HCT116 (cell line): ENCODE measurements around the gene C10orf53. TPM values are rescaled to one million over a fixed set of nuclear protein-coding genes. Genes with fewer than 3 reads are reported as not detected.

Source experiments
- ATAC-seq: fragments of 200-7000 bp; cut with Tn5 transposase; 2 replicates; pipeline ENCODE4 v1.9.1; 2020; ENCODE audit warnings: mild to moderate bottlenecking, moderate library complexity
- BruUV-seq: library from RNA; stranded (reverse); fragments of 400-500 nt; replicated peaks from 2 replicates; lab custom pipeline; 2021; lab: Mats Ljungman, UMichigan
- CTCF ChIA-PET: fragments of 300-600 bp; sonication (Branson Sonifier 250); formaldehyde crosslinking; loops from one replicate; lab custom pipeline; 2021; ENCODE audit warnings: antibody characterized with exemption; lab: Charles Lee
- POLR2A ChIA-PET: fragments of 300-600, 350-600 bp; sonication (Branson Sonifier 250); formaldehyde crosslinking; loops from one replicate; lab custom pipeline; 2021; ENCODE audit warnings: antibody characterized with exemption; lab: Charles Lee
- RAD21 ChIA-PET, 2 experiments: fragments of 300-600 bp; sonication (Branson Sonifier 250); formaldehyde crosslinking; loops; one replicate each; lab custom pipeline; 2023; ENCODE audit warnings: low total read pairs in 2 of 2; ENCODE audit not compliant: uncharacterized antibody in 2 of 2, unreplicated experiment in 2 of 2, low non-redundant PET in 1 of 2; lab: Charles Lee
- DNase-seq: peaks from one replicate; pipeline ENCODE4 v3.0.0-alpha.2; 2010; ENCODE audit warnings: low read depth, low spot score
- H2AFZ ChIP-seq: fragments of 200-600 bp; shearing (Covaris generic), sonication (generic); 2 replicates; pipeline ENCODE4 v1.6.1; 2017; ENCODE audit warnings: low read depth, mixed run types, mixed read lengths, antibody characterized with exemption, low read length; ENCODE audit not compliant: poor library complexity, severe bottlenecking
- H3K27ac ChIP-seq: 2 replicates; pipeline ENCODE4 v1.5.1; 2012; ENCODE audit warnings: low read depth, low read length
- H3K27me3 ChIP-seq: fragments of 200-600 bp; sonication (generic); 2 replicates; pipeline ENCODE4 v1.6.1; 2016; ENCODE audit warnings: mixed run types, low read length, mixed read lengths; ENCODE audit not compliant: insufficient read depth
- H3K36me3 ChIP-seq, 2 experiments: fragments of 200-500 bp in 1 of 2; fragments of 200-600 bp in 1 of 2; sonication (Bioruptor generic) in 1 of 2; sonication (generic) in 1 of 2; 2 replicates each; pipeline versions ENCODE4 v1.5.1 to v1.6.1; 2014 to 2016; ENCODE audit warnings: low read length in 2 of 2, inconsistent platforms in 1 of 2, mixed read lengths in 1 of 2, mixed run types in 1 of 2; ENCODE audit not compliant: insufficient read depth in 2 of 2, control insufficient read depth in 1 of 2
- H3K4me1 ChIP-seq, 2 experiments: fragments of 200-600 bp in 1 of 2; sonication (generic) in 1 of 2; 2 replicates each; pipeline versions ENCODE4 v1.5.1 to v1.6.1; 2012 to 2017; ENCODE audit warnings: low read length in 2 of 2, inconsistent platforms in 1 of 2, mild to moderate bottlenecking in 1 of 2, mixed read lengths in 1 of 2, mixed run types in 1 of 2, moderate library complexity in 1 of 2; ENCODE audit not compliant: insufficient read depth in 2 of 2, control insufficient read depth in 1 of 2
- H3K4me2 ChIP-seq: fragments of 200-600 bp; sonication (generic); 2 replicates; pipeline ENCODE4 v1.6.1; 2017; ENCODE audit warnings: mixed run types, low read length, mixed read lengths
- H3K4me3 ChIP-seq, 2 experiments: fragments of 200-600 bp in 1 of 2; sonication (generic) in 1 of 2; replicated peaks in 1 of 2; 2 replicates each; pipeline ENCODE4 v1.5.1; 2011 to 2016; ENCODE audit warnings: low read length in 2 of 2, control low read depth in 1 of 2, low read depth in 1 of 2, mild to moderate bottlenecking in 1 of 2, mixed read lengths in 1 of 2, mixed run types in 1 of 2
- H3K79me2 ChIP-seq: fragments of 200-600 bp; sonication (generic); 2 replicates; pipeline ENCODE4 v1.6.1; 2017; ENCODE audit warnings: mild to moderate bottlenecking, mixed run types, low read length, moderate library complexity, mixed read lengths; ENCODE audit not compliant: insufficient read depth
- H3K9ac ChIP-seq: fragments of 200-600 bp; sonication (generic); 2 replicates; pipeline ENCODE4 v1.6.1; 2016; ENCODE audit warnings: low read length, mixed read lengths
- H3K9me2 ChIP-seq: fragments of 200-600 bp; sonication (generic), shearing (Covaris generic); 2 replicates; pipeline ENCODE4 v1.6.1; 2017; ENCODE audit warnings: mixed run types, mild to moderate bottlenecking, moderate library complexity; ENCODE audit not compliant: insufficient read depth
- H3K9me3 ChIP-seq, 2 experiments: fragments of 200-500 bp in 1 of 2; fragments of 200-600 bp in 1 of 2; sonication (Bioruptor generic) in 1 of 2; sonication (generic) in 1 of 2; 2 replicates each; pipeline ENCODE4 v1.6.1; 2014 to 2017; ENCODE audit warnings: low read length in 2 of 2, mixed read lengths in 2 of 2, inconsistent platforms in 1 of 2, low read depth in 1 of 2, mild to moderate bottlenecking in 1 of 2, mixed run types in 1 of 2, moderate library complexity in 1 of 2; ENCODE audit not compliant: control insufficient read depth in 1 of 2, insufficient read depth in 1 of 2
- H4K20me1 ChIP-seq: fragments of 200-600 bp; sonication (generic), shearing (Covaris generic); 2 replicates; pipeline ENCODE4 v1.6.1; 2017; ENCODE audit warnings: mixed run types, mild to moderate bottlenecking, moderate library complexity; ENCODE audit not compliant: insufficient read depth
- CBX3 ChIP-seq: IDR thresholded peaks from 2 replicates; pipeline ENCODE4 v1.6.1; 2012; ENCODE audit warnings: low read depth
- EGR1 ChIP-seq: IDR thresholded peaks from 2 replicates; pipeline ENCODE4 v1.6.1; 2012; ENCODE audit warnings: low read depth
- ELF1 ChIP-seq: IDR thresholded peaks from 2 replicates; pipeline ENCODE4 v1.6.1; 2012; ENCODE audit warnings: low read depth, borderline replicate concordance
- EZH2phosphoT487 ChIP-seq: fragments of 200-600 bp; IDR thresholded peaks from 2 replicates; pipeline ENCODE4 v1.6.1; 2018; ENCODE audit warnings: antibody characterized with exemption, borderline replicate concordance
- SIN3A ChIP-seq: IDR thresholded peaks from 2 replicates; pipeline ENCODE4 v1.6.1; 2012; ENCODE audit warnings: low read depth
- SP1 ChIP-seq: IDR thresholded peaks from 2 replicates; pipeline ENCODE4 v1.6.1; 2012; ENCODE audit warnings: low read depth
- TCF7L2 ChIP-seq: IDR thresholded peaks from 2 replicates; pipeline ENCODE4 v1.7.0; 2011; ENCODE audit warnings: borderline replicate concordance, inconsistent platforms; ENCODE audit not compliant: insufficient read depth, insufficient read length; ENCODE audit errors: extremely low read depth
- ZFX ChIP-seq: fragments of 450-650 bp; IDR thresholded peaks from 2 replicates; pipeline ENCODE4 v1.6.1; 2017
- ZNF274 ChIP-seq: fragments of 200-500 bp; sonication (Bioruptor generic); IDR thresholded peaks from 2 replicates; pipeline ENCODE4 v1.6.1; 2014; ENCODE audit warnings: mild to moderate bottlenecking, low read depth, low read length, inconsistent platforms
- intact Hi-C: fragments of 100-400 bp; cut with micrococcal nuclease; formaldehyde crosslinking; loops from 2 replicates; pipeline ENCODE4 v1.10.0; 2022
- total RNA-seq: library from RNA; stranded (reverse); gene quantifications from one replicate; pipeline ENCODE4 v1.2.1, GENCODE V29; 2021; ENCODE audit not compliant: unreplicated experiment
- TF ChIP-seq, protein P1 (sequence below): IDR thresholded peaks from 2 replicates; pipeline ENCODE4 v1.6.1; 2012; ENCODE audit warnings: low read depth

Gene C10orf53
- total RNA-seq, 1 experiment from 2014 or later = not detected

- TF ChIP-seq SIN3A (no peak), ZNF274 (no peak), EZH2phosphoT487 (no peak), CBX3 (no peak), SP1 (no peak), TCF7L2 (no peak), ELF1 (no peak), EGR1 (no peak), ZFX (no peak)
- TF ChIP-seq, protein P1, sequence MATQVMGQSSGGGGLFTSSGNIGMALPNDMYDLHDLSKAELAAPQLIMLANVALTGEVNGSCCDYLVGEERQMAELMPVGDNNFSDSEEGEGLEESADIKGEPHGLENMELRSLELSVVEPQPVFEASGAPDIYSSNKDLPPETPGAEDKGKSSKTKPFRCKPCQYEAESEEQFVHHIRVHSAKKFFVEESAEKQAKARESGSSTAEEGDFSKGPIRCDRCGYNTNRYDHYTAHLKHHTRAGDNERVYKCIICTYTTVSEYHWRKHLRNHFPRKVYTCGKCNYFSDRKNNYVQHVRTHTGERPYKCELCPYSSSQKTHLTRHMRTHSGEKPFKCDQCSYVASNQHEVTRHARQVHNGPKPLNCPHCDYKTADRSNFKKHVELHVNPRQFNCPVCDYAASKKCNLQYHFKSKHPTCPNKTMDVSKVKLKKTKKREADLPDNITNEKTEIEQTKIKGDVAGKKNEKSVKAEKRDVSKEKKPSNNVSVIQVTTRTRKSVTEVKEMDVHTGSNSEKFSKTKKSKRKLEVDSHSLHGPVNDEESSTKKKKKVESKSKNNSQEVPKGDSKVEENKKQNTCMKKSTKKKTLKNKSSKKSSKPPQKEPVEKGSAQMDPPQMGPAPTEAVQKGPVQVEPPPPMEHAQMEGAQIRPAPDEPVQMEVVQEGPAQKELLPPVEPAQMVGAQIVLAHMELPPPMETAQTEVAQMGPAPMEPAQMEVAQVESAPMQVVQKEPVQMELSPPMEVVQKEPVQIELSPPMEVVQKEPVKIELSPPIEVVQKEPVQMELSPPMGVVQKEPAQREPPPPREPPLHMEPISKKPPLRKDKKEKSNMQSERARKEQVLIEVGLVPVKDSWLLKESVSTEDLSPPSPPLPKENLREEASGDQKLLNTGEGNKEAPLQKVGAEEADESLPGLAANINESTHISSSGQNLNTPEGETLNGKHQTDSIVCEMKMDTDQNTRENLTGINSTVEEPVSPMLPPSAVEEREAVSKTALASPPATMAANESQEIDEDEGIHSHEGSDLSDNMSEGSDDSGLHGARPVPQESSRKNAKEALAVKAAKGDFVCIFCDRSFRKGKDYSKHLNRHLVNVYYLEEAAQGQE = no peak
- Histone ChIP-seq H3K36me3 (no peaks in the 10 kb centered on the region), H3K79me2 (no peaks in the 10 kb centered on the region), H3K4me3 (no peak overlapping the region), H3K9me3 (no peaks in the 10 kb centered on the region), H3K9me2 (no peaks in the 10 kb centered on the region), H3K4me1 (no peaks in the 10 kb centered on the region), H4K20me1 (no peaks in the 10 kb centered on the region), H3K27ac (no peak overlapping the region), H3K9ac (no peak overlapping the region), H2AFZ (no peak overlapping the region), H3K4me2 (no peak overlapping the region), H3K27me3 (peaks cover 16% of the 10 kb centered on the region; the same call in 1 of the 2 replicates)
- DNase-seq (no peak), ATAC-seq (no peak)
- ChIA-PET RAD21 (no interaction called here), POLR2A (no interaction called here), CTCF (no interaction called here)
- no TSS peak for BruUV-seq
- intact Hi-C loops = no loop called here
These were observed 33.3 kb upstream of the C10orf53 start for GRCh38 chr10:49645871-49646870.
